Fibroblast of peridontal ligament (primary cell): ENCODE results near the gene ZNF74.
"Not testable (repeated sequence)": the region's sequence is repeated elsewhere in the genome, so short reads cannot be mapped to it uniquely, and the experiment has no call there.

ENCODE experiments used
- DNase-seq: peaks from one replicate; pipeline ENCODE4 v3.0.0-alpha.2; 2010; ENCODE audit errors: extremely low read depth

The ZNF74 gene

GRCh38 chr22:20393705-20394476, at the start of gene ZNF74:
Gene ZNF74, plus strand, starts transcription at chr22:20394151. Its CDS starts 478 bp downstream, at chr22:20394629.
- peak; percentile 91 for DNase-seq

- not testable (repeated sequence) for DNase-seq
Measured at GRCh38 chr22:20346553-20346952, 47.4 kb upstream of the ZNF74 start.

DNA sequence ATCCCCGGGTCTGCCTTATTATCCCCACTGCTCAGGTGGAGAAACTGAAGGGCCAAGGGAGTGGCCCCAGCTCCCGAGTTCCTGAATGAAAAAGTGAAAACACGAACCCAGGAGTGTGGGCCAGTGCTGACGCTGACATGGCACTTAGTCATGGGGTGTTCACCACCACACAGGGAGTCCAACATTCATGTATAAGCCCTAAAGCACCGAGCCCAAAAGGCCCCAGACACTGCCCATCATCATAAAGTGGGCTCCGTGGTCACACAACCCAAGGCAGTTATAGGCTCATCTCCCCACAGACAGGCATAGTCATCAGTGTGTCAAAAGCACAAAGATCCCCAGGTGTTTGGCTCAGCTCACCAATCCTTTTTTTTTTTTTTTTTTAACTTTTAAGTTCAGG, 41.4 kb upstream of the ZNF74 start:
- DNase-seq, result not testable (repeated sequence)

- DNase-seq, result no peak
Measured at GRCh38 chr22:20354238-20354975, 39.5 kb upstream of the ZNF74 start.

- DNase-seq, result not testable (repeated sequence)
Measured at GRCh38 chr22:20355939-20356636, 37.9 kb upstream of the ZNF74 start.

DNA sequence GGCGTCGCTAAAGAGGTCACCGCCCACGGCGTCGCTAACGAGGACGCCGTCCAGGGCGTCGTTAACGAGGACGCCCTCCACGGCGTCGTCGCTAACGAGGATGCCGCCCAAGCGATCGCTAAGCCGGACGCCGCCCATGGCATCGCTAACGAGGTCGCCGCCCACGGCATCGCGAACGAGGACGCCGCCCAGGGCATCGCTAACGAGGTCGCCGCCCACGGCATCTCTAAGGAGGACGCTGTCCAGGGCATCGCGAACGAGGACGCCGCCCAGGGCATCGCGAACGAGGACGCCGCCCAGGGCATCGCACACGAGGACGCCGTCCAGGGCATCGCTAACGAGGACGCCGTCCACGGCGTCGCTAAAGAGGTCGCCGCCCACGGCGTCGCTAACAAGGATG, 37.0 kb upstream of the ZNF74 start:
- not testable (repeated sequence) for DNase-seq

GRCh38 chr22:20357967-20358366, 36.0 kb upstream of the ZNF74 start:
- DNase-seq, result not testable (repeated sequence)

DNA sequence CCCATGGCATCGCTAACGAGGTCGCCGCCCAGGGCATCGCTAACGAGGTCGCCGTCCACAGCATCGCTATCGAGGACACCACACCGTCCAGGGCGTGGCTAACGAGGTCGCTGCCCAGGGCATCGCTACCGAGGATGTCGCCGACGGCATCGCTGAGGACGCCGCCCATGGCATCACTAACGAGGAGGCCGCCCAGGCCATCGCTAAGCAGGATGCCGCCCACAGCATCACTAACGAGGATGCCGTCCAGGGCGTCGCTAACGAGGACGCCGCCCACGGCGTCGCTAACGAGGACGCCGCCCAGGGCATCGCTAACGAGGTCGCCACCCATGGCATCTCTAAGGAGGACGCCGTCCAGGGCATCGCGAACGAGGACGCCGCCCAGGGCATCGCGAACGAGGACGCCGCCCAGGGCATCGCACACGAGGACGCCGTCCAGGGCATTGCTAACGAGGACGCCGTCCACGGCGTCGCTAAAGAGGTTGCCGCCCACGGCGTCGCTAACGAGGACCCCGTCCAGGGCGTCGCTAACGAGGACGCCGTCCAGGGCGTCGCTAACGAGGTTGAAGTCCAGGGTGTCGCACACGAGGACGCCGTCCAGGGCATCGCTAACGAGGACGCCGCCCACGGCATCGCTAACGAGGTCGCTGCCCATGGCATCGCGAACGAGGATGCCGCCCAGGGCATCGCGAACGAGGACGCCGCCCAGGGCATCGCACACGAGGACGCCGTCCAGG, 35.3 kb upstream of the ZNF74 start:
- DNase-seq, result not testable (repeated sequence)

- DNase-seq, result not testable (repeated sequence)
Measured at GRCh38 chr22:20360261-20360660, 33.7 kb upstream of the ZNF74 start.

DNA sequence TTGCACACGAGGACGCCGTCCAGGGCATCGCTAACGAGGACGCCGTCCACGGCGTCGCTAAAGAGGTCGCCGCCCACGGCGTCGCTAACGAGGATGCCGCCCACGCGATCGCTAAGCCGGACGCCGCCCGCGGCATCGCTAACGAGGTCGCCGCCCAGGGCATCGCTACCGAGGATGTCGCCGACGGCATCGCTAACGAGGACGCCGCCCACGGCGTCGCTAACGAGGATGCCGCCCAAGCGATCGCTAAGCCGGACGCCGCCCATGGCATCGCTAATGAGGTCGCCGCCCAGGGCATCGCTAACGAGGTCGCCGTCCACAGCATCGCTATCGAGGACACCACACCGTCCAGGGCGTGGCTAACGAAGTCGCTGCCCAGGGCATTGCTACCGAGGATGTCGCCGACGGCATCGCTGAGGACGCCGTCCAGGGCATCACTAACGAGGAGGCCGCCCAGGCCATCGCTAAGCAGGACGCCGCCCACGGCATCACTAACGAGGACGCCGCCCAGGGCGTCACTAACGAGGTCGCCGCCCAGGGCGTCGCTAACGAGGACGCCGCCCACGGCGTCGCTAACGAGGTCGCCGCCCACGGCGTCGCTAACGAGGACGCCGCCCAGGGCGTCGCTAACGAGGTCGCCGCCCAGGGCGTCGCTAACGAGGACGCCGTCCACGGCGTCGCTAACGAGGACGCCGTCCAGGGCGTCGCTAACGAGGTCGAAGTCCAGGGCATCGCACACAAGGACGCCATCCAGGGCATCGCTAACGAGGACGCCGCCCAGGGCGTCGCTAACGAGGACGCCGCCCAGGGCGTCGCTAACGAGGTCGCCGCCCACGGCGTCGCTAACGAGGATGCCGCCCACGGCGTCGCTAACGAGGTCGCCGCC, 32.8 kb upstream of the ZNF74 start:
- not testable (repeated sequence) for DNase-seq

DNA sequence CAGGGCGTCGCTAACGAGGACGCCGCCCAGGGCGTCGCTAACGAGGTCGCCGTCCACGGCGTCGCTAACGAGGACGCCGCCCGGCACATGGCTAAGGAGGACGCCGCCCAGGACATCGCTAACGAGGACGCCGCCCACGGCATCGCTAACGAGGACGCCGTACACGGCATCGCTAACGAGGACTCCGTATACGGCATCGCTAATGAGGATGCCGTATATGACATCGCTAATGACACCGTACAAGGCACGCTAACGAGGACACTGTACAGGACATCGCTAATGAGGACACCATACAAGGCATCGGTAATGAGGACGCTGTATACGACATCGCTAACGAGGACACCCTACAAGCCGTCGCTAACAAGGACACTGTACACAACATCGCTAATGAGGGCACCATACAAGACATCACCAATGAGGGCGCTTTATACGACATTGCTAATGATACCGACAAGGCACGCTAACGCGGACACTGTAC, 32.2 kb upstream of the ZNF74 start:
- DNase-seq, result not testable (repeated sequence)

- DNase-seq, result not testable (repeated sequence)
Measured at GRCh38 chr22:20362403-20362802, 31.5 kb upstream of the ZNF74 start.

GRCh38 chr22:20364335-20365260, 29.4 kb upstream of the ZNF74 start:
- DNase-seq, result peak; percentile 53

DNA sequence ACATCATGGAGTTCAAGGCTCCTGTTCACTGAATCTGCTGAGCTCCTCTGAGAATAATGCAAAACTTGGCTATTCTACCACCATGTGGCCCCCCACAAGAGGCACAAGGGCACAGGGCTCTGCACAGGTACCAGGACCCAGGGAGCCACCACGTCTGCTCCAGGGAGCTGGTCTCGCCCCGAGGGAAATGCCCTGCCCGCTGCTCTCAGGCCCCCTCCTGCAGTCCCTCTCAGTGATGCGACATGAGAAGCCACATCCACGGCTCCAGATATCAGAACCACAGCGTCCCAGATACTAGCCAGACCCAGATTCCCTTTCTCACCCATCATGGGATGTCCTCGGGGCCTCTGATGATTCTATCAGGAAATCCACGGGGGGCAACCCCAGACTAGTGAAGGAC, 27.1 kb upstream of the ZNF74 start:
- DNase-seq, result not testable (repeated sequence)

- not testable (repeated sequence) for DNase-seq
Measured at GRCh38 chr22:20368875-20369274, 25.1 kb upstream of the ZNF74 start.

DNA sequence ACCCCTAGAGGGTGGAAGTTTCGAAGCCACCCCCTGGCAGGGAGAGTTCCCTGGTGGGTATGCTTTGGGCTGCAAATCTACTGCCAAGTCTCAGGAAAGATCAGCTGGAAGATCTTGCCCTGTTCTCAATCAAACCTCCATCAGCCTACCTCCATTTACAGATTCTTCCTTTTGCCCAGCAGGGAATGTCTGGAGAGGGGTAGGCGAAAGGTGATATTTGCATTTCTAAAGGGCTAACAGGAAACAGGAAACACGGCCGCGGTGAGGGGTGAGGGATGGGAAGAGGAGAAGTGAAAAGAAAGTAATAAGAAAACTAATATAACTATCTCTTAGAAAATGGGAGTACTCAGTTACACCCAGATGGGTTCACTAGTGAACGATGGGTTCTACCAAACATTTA, 22.3 kb upstream of the ZNF74 start:
- not testable (repeated sequence) for DNase-seq

GRCh38 chr22:20372406-20372854, 21.5 kb upstream of the ZNF74 start:
- not testable (repeated sequence) for DNase-seq

- not testable (repeated sequence) for DNase-seq
Measured at GRCh38 chr22:20373195-20373706, 20.7 kb upstream of the ZNF74 start.

DNA sequence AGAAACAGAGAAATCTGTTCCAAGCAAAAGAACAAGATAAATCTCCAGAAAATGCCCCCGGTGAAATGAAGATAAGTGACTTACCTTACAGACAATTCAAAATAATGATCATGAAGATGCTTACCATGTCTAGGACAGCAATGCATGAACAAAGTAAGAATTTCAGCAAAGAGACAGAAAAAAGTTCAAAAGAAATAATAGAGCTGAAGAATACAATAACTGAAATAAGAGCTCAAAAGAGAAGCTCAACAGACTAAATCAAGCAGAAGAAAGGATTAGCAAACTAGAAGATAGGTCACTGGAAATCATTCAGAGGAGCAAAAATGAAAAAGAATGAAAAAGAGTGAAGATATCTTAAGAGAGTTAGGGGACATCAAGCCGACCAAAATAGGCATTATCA, 19.8 kb upstream of the ZNF74 start:
- not testable (repeated sequence) for DNase-seq
